Fibroblast of villous mesenchyme (primary cell): Measurements from ENCODE around the gene GCM1. TPM values are rescaled to one million over a fixed set of nuclear protein-coding genes. Genes with fewer than 3 reads are reported as not detected.

Source experiments
- DNase-seq: peaks from one replicate; pipeline ENCODE4 v3.0.0-alpha.2; 2010; ENCODE audit warnings: low read depth
- H3K4me3 ChIP-seq: 2 replicates; pipeline ENCODE4 v1.5.1; 2011; ENCODE audit warnings: low read depth, mild to moderate bottlenecking, low read length
- total RNA-seq: library from RNA; depleted of rRNA; stranded (reverse); fragments of >200 nt; gene quantifications from 2 replicates; pipeline ENCODE4 v1.2.3, GENCODE V29; 2012
- TF ChIP-seq, protein P1 (sequence below): IDR thresholded peaks from 2 replicates; pipeline ENCODE4 v1.5.1; 2012; ENCODE audit warnings: low read depth, mild to moderate bottlenecking, low read length; ENCODE audit not compliant: insufficient read depth

GCM1 gene
- total RNA-seq, 1 donor: not detected

- no peak overlapping the region for H3K4me3 ChIP-seq
- TF ChIP-seq, protein P1, sequence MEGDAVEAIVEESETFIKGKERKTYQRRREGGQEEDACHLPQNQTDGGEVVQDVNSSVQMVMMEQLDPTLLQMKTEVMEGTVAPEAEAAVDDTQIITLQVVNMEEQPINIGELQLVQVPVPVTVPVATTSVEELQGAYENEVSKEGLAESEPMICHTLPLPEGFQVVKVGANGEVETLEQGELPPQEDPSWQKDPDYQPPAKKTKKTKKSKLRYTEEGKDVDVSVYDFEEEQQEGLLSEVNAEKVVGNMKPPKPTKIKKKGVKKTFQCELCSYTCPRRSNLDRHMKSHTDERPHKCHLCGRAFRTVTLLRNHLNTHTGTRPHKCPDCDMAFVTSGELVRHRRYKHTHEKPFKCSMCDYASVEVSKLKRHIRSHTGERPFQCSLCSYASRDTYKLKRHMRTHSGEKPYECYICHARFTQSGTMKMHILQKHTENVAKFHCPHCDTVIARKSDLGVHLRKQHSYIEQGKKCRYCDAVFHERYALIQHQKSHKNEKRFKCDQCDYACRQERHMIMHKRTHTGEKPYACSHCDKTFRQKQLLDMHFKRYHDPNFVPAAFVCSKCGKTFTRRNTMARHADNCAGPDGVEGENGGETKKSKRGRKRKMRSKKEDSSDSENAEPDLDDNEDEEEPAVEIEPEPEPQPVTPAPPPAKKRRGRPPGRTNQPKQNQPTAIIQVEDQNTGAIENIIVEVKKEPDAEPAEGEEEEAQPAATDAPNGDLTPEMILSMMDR: no peak
- no peak for DNase-seq
These were observed 12.5 kb downstream of the GCM1 start for GRCh38 chr6:53136000-53136609.

DNA sequence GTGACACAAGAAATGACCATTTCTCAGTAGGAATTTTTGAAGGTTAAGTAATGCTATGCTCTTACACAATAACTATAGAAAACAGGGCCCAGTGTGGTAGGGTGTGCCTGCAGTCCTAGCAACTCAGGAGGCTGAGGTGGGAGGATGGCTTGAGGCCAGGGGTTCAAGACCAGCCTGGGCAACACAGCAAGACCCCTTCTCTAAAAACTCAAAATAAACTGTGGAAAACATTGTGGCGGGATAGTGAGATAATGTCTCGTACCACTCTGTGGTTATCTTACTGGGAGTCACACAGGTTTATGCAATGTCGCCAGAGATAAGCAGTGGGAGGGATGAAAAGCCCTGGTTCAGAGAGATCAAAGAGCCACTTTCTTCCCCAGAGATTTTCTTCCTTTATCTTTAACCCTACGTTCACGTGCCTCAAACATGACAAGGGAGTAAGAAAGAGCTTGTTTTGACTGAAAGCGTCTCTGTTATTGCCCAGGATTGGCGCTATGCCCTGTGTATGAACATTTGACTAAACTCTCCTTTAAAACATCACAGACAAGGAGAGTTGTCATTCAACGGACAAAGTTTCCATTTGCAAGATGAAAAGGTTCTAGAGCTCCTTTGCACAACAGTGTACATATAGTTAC, 13.9 kb downstream of the GCM1 start:
- no peak overlapping the region for H3K4me3 ChIP-seq
- no peak for DNase-seq
- TF ChIP-seq, protein P1: no peak

- TF ChIP-seq, protein P1: no peak
- DNase-seq: no peak
- H3K4me3 ChIP-seq: no peak overlapping the region
These were observed 14.7 kb downstream of the GCM1 start for GRCh38 chr6:53133961-53134360.

GRCh38 chr6:53130569-53131290, 17.9 kb downstream of the GCM1 start:
- no peak overlapping the region for H3K4me3 ChIP-seq
- TF ChIP-seq, protein P1: no peak
- no peak for DNase-seq

GRCh38 chr6:53128842-53129241, 19.8 kb downstream of the GCM1 start:
- DNase-seq: no peak
- TF ChIP-seq, protein P1: no peak
- no peak overlapping the region for H3K4me3 ChIP-seq

- H3K4me3 ChIP-seq: no peak overlapping the region
- TF ChIP-seq, protein P1: no peak
- DNase-seq: no peak
These were observed 23.4 kb downstream of the GCM1 start for GRCh38 chr6:53125276-53125675.
